ENCODE measurements around the gene EZR.

Gene EZR

GRCh38 chr6:158773581-158774449 is 45.4 kb downstream of the EZR start:
- DNase-seq = peak; percentile 20

GRCh38 chr6:158772851-158773371 is 46.3 kb downstream of the EZR start:
- DNase-seq = peak; percentile 11

DNA sequence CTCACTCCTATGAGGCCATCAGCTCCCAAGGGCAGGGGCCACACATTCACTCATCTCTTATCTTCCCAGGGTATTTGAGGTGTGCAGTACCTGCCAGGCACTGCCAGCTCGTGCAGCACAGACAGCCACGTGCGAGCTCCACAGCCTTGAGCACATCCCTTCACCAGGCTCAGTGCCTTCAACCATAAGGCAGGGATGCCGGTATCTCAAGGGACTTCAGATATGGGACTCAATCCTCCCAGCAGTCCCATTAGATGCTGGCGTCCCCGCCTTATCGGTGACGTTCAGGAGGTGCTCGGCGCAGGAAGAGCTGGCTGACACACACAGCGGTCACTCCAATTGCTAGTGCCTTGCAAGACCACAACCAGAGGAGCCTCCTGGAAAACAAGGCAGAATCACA is 47.0 kb downstream of the EZR start:
- DNase-seq = no peak

- no peak for DNase-seq
Measured at GRCh38 chr6:158771399-158772152, 47.6 kb downstream of the EZR start.

- no peak for DNase-seq
Measured at GRCh38 chr6:158770533-158771330, 48.4 kb downstream of the EZR start.

DNA sequence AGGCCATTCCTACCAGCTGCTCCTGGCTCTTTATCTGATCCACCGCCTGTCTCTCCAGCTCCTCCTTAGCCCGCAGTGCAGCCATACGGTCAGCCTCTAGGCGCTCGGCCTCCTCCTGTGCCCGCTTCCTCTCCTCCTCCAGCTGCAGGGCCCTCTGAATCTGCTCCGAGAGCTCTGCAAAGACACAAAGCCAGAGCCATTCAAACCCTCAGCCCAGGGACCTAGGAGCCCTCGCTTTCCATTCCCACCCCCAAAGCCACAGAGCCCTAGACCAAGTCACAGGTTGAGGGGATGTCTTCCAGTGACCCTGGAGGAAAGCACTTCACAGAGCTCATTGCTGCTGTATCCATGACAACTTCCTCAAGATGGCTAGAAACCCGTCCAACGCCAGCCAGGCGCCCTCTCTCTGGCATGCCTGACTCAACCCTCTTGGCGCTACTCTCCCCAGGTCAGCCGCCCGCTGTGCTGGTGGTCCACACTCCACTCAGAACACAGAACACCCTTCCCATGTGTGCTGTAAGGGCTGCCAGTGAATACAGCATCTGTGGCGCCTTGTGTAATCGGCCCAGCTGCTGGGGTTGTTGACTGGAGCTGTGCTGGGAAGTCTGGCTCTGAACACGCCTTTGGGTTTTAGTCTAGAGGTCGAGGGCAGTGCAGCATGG is 49.3 kb downstream of the EZR start:
- no peak for DNase-seq

- DNase-seq = no peak
Measured at GRCh38 chr6:158769234-158769770, 49.9 kb downstream of the EZR start.

DNA sequence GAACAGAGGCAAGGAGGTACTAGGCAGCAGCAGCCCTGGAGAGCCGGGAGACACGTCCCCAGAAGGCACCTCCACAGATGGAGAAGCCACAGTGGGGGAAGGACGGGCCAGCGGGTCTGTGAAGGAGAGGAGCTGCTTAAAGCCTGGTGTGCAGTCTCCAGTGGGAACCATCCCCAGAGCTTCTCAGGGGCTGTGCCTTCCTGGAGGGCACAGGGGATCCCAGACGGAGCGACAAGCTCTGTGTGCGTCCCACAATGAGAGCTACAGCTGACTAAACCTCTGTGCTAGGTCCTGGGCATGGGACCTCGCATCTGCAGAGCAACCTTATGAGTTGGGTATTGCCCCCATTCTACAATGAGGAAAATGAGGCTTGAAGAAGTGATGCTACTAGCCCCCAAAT is 50.7 kb downstream of the EZR start:
- DNase-seq = no peak

GRCh38 chr6:158767709-158768108 is 51.5 kb downstream of the EZR start:
- DNase-seq = no peak

DNA sequence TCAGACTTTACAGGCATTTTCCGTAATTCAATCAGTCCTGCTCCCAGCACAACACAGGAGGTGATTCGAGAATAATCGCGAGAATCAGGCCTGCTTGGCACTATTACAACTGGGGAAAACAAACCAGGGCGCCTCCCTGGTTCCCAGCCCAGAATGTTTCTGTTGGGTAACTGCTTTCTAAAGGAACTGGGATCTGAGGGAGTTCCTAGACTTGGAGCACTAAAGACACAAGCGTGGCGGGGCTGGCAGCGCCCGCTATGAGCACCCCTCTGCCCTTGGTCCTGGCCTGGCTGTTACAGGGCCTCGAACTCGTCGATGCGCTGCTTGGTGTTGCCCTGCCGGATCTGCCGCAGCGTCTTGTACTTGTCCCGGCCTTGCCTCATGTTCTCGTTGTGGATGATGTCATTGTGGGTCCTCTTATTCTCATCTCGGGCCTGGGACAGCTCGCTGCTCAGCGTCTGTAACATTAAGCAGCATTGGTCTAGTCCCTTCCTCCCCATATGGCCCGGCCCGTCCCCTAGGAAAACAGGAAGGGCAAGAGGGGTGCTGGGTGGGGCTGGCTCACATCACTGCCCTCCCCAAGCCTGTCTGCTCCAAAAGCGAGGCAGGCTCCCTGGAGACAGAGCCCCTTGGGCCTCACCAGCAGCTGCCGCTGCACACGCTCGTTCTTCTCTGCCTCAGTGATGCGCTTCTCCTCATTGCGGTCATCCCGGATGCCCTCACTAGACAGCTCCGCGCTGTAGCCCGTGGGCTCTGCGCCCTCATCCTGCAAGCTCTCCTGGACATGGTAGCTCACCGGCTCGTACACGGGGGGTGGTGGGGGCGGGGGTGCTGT is 52.3 kb downstream of the EZR start:
- no peak for DNase-seq

GRCh38 chr6:158765499-158766068 is 53.6 kb downstream of the EZR start:
- no peak for DNase-seq

DNA sequence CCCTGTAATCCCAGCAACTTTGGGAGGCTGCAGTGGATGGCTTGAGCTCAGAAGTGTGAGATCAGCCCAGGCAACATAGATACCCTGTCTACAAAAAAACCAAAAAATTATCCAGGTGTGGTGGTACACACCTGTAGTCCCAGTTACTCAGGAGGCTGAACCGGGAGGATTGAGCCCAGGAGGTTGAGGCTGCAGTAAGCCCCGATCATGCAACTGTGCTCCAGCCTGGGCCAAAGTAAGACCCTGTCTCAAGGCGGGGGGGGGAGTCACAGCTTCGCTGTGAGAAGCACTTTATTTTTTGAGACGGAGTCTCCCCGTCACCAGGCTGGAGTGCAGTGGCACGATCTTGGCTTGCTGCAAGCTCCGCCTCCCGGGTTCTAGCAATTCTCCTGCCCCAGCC is 54.2 kb downstream of the EZR start:
- DNase-seq = no peak

GRCh38 chr6:158764183-158764849 is 54.9 kb downstream of the EZR start:
- no peak for DNase-seq

DNA sequence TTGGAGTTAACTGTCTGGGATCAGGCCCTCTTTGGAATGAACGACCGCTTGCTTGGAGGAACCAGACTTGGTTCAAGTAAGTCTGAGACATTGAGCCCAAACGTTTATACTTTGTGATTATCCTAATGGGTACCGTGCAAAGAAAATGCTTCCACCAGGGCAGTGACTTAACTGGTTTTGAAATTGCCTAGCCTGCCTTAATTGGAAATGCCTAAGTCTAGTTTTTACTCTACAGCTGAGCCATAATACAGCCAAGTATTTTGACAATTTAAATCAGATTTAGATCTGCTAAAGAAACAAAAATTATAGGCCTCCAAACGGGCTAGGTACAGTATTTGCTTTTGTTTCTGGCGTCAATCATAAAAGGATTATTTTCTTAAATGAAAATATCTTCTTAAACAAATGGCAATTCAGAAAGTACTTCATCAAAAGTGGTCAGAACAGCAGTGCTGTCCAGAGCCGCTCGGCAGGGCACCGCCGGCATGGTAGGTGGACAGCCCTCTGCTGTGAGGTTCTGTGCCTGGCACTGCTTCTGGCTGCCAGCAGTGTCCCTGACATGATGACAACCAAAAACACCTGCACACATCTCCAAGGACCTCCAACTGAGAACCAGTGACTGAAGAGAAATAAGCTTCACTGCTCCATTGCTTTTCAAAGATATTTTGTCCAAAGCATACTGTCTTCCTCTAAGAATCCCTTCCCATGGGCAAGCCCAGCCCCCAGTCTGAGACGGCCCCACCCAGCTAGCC is 55.6 kb downstream of the EZR start:
- DNase-seq = no peak

DNA sequence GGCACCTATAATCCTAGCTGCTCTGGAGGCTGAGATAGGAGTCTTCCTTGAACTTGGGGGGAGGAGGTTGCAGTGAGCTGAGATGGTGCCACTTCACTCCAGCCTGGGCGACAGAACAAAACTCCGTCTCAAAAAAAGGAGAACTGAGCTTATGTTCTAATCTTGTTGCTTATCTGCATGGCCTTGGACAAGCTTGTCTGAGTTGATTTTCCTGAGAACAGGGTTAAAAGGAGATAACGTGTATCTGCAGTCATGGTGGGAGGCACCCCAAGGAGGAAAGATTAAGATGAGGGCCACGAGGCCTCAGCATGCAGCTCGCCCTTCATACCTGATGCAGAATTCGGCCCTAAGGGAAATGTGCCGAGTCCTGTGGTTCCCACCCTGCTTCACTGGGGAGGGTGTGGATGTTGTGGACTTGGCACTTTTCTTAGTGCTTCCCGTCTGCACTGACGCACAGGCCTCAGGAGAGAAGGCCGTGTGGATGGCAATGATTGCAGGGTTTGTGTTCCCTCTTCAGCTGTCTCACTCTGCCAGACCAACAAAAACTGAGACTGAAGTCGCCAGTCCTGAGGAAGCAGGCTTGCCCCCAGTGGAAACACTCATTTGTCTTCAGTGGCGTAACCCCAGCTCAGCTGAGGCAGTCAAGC is 56.3 kb downstream of the EZR start:
- DNase-seq = no peak

- no peak for DNase-seq
Measured at GRCh38 chr6:158761746-158762145, 57.4 kb downstream of the EZR start.

DNA sequence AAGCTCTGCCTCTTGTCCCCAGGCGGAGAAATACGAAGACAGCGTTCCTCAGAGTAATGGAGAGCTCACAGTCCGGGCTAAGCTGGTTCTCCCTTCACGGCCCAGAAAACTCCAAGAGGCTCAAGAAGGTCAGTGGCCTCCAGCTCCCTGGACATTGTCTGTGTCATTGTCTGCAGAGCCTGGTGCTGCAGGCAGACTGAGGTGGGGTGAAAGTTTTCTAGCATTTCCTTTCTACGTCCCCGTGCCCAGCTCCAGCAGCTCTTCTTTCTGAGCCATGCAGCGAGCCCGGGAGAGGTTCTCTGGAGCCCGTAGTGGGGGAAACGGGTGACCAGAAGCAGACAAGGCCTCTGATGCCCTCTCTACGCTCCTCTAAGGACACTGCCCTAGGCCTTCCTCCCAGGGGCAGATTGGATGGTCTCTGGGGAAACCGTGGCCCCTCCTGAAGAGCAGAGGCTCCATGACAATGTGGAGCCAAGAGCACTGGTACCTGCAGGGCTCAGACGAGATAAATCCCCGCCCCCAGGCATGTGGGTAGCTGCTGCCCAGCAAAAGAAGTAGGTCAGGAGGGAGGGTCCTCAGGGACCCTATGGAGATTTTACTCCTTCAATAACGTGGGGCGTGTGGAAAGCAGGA is 58.4 kb downstream of the EZR start:
- DNase-seq = no peak

GRCh38 chr6:158759966-158760617 is 59.1 kb downstream of the EZR start:
- DNase-seq = no peak
